Activated T-helper 2 cell treated with anti-CD3 and anti-CD28 coated beads, Interferon-gamma antibody, Interleukin-2, Interleukin-4, amounts not matched to agents 10 μg/mL and 5 μg/mL and 100 μg/mL, durations not matched to agents 14 hours and 24 hours and 36 hours (primary cell): ENCODE measurements around the gene DUSP10. TPM values are rescaled to one million over a fixed set of nuclear protein-coding genes. Genes with fewer than 3 reads are reported as not detected.
A peak's percentile ranks its signal among the peaks of the same experiment; 100 is the strongest.

Source experiments
- DNase-seq: peaks from one replicate; pipeline ENCODE4 v3.0.0; 2021; ENCODE audit warnings: low spot score
- H3K27ac Mint-ChIP-seq: one replicate; pipeline ENCODE4 v1.8.0; 2021; ENCODE audit warnings: mixed read lengths
- H3K27me3 Mint-ChIP-seq: one replicate; pipeline ENCODE4 v1.8.0; 2021; ENCODE audit warnings: low read depth, mixed read lengths
- H3K36me3 Mint-ChIP-seq: one replicate; pipeline ENCODE4 v1.8.0; 2021; ENCODE audit warnings: low read depth, mixed read lengths
- H3K4me1 Mint-ChIP-seq: one replicate; pipeline ENCODE4 v1.8.0; 2021; ENCODE audit warnings: low read depth, mixed read lengths
- H3K4me3 Mint-ChIP-seq: one replicate; pipeline ENCODE4 v1.8.0; 2021; ENCODE audit warnings: low read depth, mild to moderate bottlenecking, moderate library complexity, mixed read lengths
- H3K9me3 Mint-ChIP-seq: one replicate; pipeline ENCODE4 v1.8.0; 2021; ENCODE audit warnings: mixed read lengths
- intact Hi-C: fragments of 100-400 bp; cut with micrococcal nuclease; formaldehyde crosslinking; loops from one replicate; pipeline ENCODE4 v1.15.1; 2023
- total RNA-seq: library from RNA; stranded (reverse); gene quantifications from 2 replicates; pipeline ENCODE4 v1.2.3, GENCODE V29; 2022

The DUSP10 gene
- total RNA-seq, 1 donor from 2014 or later: 21.7 TPM

DNA sequence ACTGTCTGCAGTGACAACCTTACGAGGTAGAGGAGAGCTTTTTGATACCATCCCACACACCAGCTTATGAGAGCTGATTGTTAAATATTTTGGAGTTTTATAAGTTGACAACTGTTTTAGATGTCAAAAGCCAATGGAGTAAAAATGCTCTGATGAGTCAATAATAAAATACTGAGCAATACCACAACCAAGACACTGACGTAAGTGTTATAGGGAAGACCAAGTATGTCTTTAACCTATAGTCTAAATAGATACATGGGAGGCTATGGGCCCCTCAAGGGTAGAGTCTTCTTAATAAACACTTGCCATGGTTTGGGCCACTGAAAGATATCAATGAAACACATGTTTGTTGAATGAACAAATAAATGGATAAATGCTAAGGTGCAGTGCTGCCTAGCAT is 49.2 kb downstream of the DUSP10 start:
- Mint-ChIP-seq H3K27ac (peak overlapping the region; percentile 39), H3K36me3 (peaks cover 17% of the 10 kb centered on the region), H3K27me3 (no peaks in the 10 kb centered on the region), H3K4me3 (no peak overlapping the region), H3K4me1 (peaks cover 40% of the 10 kb centered on the region), H3K9me3 (peaks cover 4% of the 10 kb centered on the region)
- DNase-seq: no peak
- intact Hi-C loops: no loop called here

DNA sequence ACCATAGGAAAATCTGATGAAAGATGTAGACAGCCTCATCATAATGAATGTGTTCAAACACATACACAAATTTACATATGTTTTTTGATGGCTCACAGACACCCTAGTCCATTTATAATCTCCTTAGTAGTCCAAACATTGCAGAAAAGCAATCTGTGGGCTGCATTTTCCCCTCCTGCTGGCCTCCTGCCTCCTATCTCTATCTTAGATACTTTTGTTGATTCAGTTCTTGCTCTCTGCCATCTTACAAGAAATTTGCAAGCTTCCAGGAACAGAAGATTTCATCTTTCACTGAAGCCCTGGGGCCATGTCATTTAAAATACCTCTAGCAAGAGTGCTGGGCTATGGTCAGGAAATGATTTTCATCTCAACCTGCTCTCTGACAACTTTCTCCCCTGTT is 50.6 kb downstream of the DUSP10 start:
- peaks cover 43% of the 10 kb centered on the region for H3K4me1 Mint-ChIP-seq
- H3K9me3 Mint-ChIP-seq: peaks cover 4% of the 10 kb centered on the region
- no peak for DNase-seq
- H3K4me3 Mint-ChIP-seq: no peak overlapping the region
- intact Hi-C loops: loop anchor here (1.0 to 2.0 kb wide), 2 partner anchors 17 to 36 kb away; no protein-coding TSS in a partner anchor
- H3K27me3 Mint-ChIP-seq: no peaks in the 10 kb centered on the region
- peaks cover 6% of the 10 kb centered on the region for H3K36me3 Mint-ChIP-seq
- H3K27ac Mint-ChIP-seq: peak overlapping the region; percentile 69

DNA sequence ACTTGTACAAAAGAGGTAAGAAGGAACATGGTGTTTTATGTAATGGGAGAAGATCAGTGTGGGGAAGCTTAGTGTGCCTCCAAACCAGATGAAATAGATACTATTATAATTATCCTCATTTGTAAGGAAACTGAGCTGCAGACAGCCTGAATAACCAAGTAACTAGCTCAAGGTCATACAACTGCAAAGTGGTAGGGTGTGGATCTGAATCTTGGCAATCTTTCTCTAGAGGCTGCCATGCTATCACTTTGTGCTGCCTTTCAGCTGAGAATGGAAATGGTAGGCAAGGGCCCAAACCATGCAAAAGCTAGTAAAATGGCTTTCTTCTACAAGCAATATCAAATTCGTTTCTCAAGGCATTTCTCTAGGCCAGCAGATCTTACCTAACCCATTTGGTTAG is 51.0 kb downstream of the DUSP10 start:
- no peaks in the 10 kb centered on the region for H3K27me3 Mint-ChIP-seq
- no peak for DNase-seq
- peaks cover 43% of the 10 kb centered on the region for H3K4me1 Mint-ChIP-seq
- intact Hi-C loops: loop anchor here (1.0 to 2.0 kb wide), 2 partner anchors 17 to 36 kb away; no protein-coding TSS in a partner anchor
- H3K9me3 Mint-ChIP-seq: peaks cover 4% of the 10 kb centered on the region
- H3K4me3 Mint-ChIP-seq: no peak overlapping the region
- H3K27ac Mint-ChIP-seq: no peak overlapping the region
- H3K36me3 Mint-ChIP-seq: peaks cover 6% of the 10 kb centered on the region

DNA sequence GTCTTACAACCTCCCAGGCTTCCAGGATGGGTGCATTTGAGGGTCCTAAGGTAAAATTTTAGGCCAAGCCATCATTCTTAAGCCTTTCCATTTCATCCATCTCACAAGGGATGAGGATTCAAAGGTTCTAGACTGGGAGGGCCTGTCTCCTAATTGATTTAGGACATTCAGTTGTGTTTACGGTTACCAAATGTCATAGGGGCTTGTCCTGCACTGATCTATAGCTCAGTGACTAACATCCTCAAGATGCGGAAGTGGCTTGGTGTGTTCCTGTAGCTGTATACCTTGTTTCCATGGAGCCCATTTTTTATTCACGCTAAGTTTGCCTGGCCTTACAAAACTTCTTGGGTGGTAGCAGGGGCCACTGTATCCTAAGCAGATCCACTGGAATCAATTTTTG is 52.8 kb downstream of the DUSP10 start:
- Mint-ChIP-seq H3K9me3 (peaks cover 4% of the 10 kb centered on the region), H3K27ac (no peak overlapping the region), H3K36me3 (peaks cover 6% of the 10 kb centered on the region), H3K4me1 (peaks cover 43% of the 10 kb centered on the region), H3K27me3 (no peaks in the 10 kb centered on the region), H3K4me3 (no peak overlapping the region)
- intact Hi-C loops: no loop called here
- DNase-seq: no peak

DNA sequence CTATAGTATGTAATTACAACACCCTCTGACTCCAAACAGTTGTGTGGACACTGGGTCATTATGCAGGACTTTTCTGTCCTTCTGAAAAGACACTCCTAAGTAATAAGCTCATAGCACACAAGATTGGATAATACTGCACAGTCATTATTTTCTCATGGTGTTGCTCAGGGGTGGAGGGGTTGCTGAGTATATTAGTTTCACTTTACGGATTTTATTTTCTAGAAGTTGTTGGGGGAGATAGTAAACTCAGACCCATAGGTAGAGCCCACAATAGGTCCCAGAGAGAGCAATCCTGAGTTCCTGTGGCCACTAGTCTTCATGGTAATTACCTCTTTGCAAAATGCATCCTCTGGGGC is 53.4 kb downstream of the DUSP10 start:
- H3K27me3 Mint-ChIP-seq: no peaks in the 10 kb centered on the region
- peak overlapping the region; percentile 71 for H3K27ac Mint-ChIP-seq
- H3K9me3 Mint-ChIP-seq: peaks cover 4% of the 10 kb centered on the region
- intact Hi-C loops: loop anchor here (1.0 kb wide), 1 partner anchor 8 kb away; no protein-coding TSS in a partner anchor
- peak overlapping the region; percentile 10 for H3K4me3 Mint-ChIP-seq
- peaks cover 3% of the 10 kb centered on the region for H3K36me3 Mint-ChIP-seq
- peaks cover 43% of the 10 kb centered on the region for H3K4me1 Mint-ChIP-seq
- no peak for DNase-seq

DNA sequence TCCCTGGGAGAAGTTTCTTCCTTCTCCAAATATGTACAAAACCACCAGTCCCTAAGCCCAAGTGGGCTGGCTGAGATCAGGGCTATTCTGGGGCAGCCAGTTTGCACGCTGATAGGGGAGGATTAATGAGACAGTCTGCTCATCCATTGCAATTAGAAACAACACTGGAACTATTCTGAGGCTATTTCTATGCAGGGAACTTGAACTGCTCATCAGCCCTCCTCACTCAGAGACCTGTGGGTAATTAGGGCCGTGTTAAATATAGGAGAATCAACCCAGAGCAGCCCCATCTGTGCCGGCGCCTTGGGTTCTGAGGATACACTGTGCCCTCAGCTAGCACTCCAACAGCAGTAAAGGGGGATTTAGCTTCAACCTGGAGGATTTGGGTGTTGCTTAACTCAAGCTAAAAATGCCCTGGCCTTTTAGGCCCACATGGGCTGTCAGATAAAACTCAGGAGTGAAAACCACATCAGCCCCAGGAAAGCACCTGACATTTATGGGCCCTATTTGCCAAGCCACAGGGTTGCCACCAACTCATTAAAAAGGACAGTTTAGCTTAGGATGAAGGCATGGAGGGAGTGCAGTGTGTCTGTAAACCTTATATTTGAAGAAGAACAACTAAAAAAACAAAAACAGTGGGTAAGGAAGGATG is 53.9 kb downstream of the DUSP10 start:
- peaks cover 3% of the 10 kb centered on the region for H3K36me3 Mint-ChIP-seq
- peak overlapping the region; percentile 20 for H3K4me3 Mint-ChIP-seq
- H3K4me1 Mint-ChIP-seq: peaks cover 43% of the 10 kb centered on the region
- H3K9me3 Mint-ChIP-seq: no peaks in the 10 kb centered on the region
- peak overlapping the region; percentile 71 for H3K27ac Mint-ChIP-seq
- intact Hi-C loops: loop anchor here (1.0 kb wide), 1 partner anchor 8 kb away; no protein-coding TSS in a partner anchor
- no peak for DNase-seq
- H3K27me3 Mint-ChIP-seq: no peaks in the 10 kb centered on the region

DNA sequence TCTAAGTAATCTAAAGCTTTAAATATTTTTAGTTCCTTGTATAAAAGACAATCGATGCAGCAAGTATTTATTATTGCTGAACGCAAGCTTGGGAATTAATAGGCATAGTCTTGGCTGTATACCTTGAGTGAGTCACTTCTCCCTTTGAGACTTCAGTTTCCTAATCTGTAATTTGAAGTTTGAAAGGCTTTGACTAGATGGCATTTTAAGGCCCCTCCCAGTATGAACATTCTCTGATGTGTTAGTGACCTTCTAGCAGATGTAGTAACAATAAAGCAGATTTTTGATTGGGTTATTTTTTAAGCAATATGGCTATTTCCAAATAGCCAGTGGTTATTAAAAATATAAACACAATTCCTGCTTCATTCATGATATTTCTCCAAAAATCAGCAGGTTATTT is 58.2 kb downstream of the DUSP10 start:
- intact Hi-C loops: no loop called here
- peaks cover 15% of the 10 kb centered on the region for H3K9me3 Mint-ChIP-seq
- DNase-seq: no peak
- no peaks in the 10 kb centered on the region for H3K27me3 Mint-ChIP-seq
- H3K36me3 Mint-ChIP-seq: peaks cover 8% of the 10 kb centered on the region
- no peak overlapping the region for H3K4me3 Mint-ChIP-seq
- H3K27ac Mint-ChIP-seq: no peak overlapping the region
- H3K4me1 Mint-ChIP-seq: peaks cover 15% of the 10 kb centered on the region

DNA sequence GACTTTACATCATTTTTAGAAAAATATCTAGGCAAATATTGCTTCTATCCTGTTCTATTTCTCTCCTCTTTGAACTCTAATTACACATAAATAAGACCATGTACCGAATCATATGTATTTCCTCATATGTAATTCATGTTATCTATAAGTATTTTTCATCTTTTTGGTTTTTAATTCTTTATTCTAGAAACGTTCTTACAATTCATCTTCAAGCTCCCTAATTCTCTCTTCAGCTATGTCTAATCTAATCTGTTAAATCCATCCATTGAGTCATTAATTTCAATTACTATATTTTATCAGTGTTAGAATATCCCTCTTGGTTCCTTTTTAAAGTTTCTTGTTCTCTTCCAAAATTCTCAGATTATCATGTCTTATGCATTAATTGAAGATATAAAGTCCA is 61.8 kb downstream of the DUSP10 start:
- peaks cover 15% of the 10 kb centered on the region for H3K9me3 Mint-ChIP-seq
- no peaks in the 10 kb centered on the region for H3K27me3 Mint-ChIP-seq
- no peak for DNase-seq
- H3K4me1 Mint-ChIP-seq: peaks cover 7% of the 10 kb centered on the region
- intact Hi-C loops: loop anchor here (1.0 kb wide), 1 partner anchor 8 kb away; no protein-coding TSS in a partner anchor
- no peak overlapping the region for H3K4me3 Mint-ChIP-seq
- no peak overlapping the region for H3K27ac Mint-ChIP-seq
- H3K36me3 Mint-ChIP-seq: peaks cover 8% of the 10 kb centered on the region

DNA sequence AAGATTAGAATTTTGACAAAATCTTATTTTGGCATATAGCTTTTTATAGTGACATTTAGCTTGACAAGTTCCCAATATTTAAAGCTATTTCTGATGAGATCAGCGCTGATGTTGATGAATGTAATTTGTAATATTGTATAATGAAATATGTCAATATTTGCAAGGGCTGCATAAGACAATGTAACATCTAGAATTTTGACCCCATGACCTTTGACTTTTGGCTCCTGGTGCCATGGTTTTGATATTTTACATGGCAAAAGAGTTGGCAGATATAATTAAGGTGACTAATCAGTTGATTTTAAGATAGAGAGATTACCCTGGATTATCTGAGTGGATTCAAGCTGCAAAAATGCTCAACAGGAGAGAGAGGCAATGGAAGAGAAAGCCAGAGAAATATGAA is 63.9 kb downstream of the DUSP10 start:
- H3K4me1 Mint-ChIP-seq: peaks cover 7% of the 10 kb centered on the region
- intact Hi-C loops: no loop called here
- no peaks in the 10 kb centered on the region for H3K27me3 Mint-ChIP-seq

DNA sequence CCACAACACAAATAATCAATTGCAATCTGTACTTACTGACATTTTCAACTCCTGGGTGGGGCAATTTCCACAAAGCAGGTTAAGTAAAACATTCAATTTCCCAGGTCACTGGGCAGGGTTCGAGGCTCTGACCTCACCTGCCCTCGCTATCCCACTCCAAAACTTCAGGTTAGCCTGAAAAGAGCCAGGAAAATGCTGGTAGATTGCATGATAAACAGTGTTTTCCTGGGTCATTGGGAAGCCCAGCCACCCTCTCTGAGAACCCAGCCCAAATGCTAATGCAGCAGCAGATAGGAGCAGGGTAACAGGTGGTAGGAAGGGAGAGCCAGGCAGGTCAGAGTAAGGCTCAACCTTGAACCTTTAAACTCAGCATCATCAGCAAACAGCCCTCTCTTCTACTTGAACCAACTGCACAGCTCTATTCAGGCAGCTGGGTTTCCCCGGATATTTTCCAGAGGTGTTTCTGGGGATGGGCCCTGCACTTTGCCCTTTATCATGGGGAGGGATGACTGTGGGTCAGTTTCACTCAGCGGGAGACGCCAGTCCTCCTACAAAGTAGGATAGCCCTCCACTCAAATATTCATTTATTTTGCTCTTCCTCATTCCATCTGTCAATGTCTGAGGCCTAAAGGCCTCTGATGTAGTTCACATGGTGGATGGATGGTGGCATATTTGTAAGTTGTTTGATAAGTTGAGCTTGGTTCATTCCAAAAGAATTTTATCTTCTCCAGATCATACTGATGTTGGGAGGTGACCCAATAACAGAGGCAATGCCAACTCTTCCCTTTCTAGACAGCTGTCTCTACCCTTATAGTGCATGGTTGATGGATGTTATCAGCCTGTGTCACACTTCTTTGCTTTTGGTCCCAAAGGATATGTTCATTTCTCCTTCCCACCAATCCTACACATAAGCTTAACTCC is 65.7 kb downstream of the DUSP10 start:
- no peak overlapping the region for H3K4me3 Mint-ChIP-seq
- peaks cover 8% of the 10 kb centered on the region for H3K36me3 Mint-ChIP-seq
- intact Hi-C loops: no loop called here
- DNase-seq: no peak
- peaks cover 12% of the 10 kb centered on the region for H3K9me3 Mint-ChIP-seq
- peaks cover 3% of the 10 kb centered on the region for H3K27me3 Mint-ChIP-seq
- peaks cover 7% of the 10 kb centered on the region for H3K4me1 Mint-ChIP-seq
- no peak overlapping the region for H3K27ac Mint-ChIP-seq

More for the DNA sequence above, 63.9 kb downstream of the DUSP10 start:
- H3K9me3 Mint-ChIP-seq: peaks cover 15% of the 10 kb centered on the region
- DNase-seq: no peak
- H3K36me3 Mint-ChIP-seq: peaks cover 8% of the 10 kb centered on the region
- no peak overlapping the region for H3K4me3 Mint-ChIP-seq
- H3K27ac Mint-ChIP-seq: no peak overlapping the region

DNA sequence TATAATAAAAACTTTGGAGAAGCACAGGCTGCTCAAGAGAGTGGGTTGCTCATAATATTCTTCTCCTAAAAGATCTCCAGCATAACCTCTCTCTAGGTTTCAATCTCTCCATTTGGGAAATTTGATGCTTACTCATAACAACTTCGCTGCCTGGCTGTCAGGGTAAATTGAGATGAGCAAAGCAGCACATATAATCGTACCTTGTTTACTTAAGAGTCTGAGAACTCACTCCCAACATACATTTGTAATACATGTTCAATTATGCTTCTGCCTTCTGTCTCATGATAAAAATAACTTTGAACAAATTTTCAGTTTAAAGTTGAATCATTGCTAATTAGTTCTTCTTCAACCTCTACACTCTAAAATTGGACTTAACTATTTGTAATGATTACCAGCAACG is 68.9 kb downstream of the DUSP10 start:
- Mint-ChIP-seq H3K4me1 (peaks cover 4% of the 10 kb centered on the region), H3K36me3 (no peaks in the 10 kb centered on the region), H3K4me3 (no peak overlapping the region), H3K9me3 (no peaks in the 10 kb centered on the region), H3K27me3 (peaks cover 10% of the 10 kb centered on the region), H3K27ac (no peak overlapping the region)
- intact Hi-C loops: loop anchor here (5.0 kb wide), 1 partner anchor 41 kb away; no protein-coding TSS in a partner anchor
- DNase-seq: no peak

DNA sequence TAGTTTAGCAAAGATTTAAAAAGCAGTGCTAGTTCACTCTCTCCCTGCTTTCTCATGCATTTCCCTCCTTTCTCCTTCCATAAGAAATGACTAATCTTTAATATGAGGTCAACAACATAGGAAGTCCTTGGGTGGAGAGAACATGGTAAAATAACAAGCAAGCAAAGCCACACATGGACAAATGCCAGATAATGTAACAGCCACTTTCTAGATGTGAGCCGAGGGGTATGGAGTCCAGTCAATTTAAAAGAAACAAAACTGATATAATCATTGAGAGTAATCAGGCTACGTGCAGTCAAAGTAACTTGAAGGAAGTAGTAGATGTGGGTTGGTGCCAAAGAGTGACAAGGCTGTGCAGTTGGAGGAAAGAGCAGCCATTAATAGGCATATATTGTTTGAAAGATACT is 69.6 kb downstream of the DUSP10 start:
- no peak for DNase-seq
- Mint-ChIP-seq H3K4me1 (peaks cover 6% of the 10 kb centered on the region), H3K27ac (no peak overlapping the region), H3K36me3 (no peaks in the 10 kb centered on the region), H3K4me3 (no peak overlapping the region), H3K27me3 (peaks cover 10% of the 10 kb centered on the region), H3K9me3 (no peaks in the 10 kb centered on the region)
- intact Hi-C loops: loop anchor here (5.0 kb wide), 1 partner anchor 40 kb away; no protein-coding TSS in a partner anchor

DNA sequence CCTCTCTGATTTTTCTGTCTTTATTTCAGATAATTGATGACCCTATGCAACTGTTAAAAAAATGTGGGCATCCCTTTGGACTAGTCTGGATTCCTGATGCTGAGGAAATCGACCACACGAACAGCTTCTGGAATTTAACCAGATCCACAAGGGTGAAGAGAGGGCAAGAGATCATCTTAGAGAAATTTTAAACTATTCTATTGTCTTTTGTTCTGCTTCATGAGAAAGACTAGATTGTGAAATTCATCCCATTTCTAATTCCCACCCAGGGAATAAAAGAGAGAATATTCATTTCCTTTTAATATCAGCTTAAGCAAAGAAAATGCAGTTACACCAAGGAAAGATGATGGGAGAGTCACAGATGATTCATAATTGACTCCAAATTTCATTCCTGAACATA is 71.8 kb downstream of the DUSP10 start:
- H3K4me1 Mint-ChIP-seq: peaks cover 6% of the 10 kb centered on the region

More for the DNA sequence above, 71.8 kb downstream of the DUSP10 start:
- Mint-ChIP-seq H3K36me3 (no peaks in the 10 kb centered on the region), H3K4me3 (no peak overlapping the region), H3K27me3 (peaks cover 13% of the 10 kb centered on the region), H3K9me3 (no peaks in the 10 kb centered on the region), H3K27ac (no peak overlapping the region)
- intact Hi-C loops: loop anchor here (5.0 kb wide), 1 partner anchor 38 kb away; no protein-coding TSS in a partner anchor
- DNase-seq: no peak
